Activated B cell treated with CpG ODN at 0.5 μM for 24 hours (primary cell): ENCODE measurements around the gene RGMB. TPM values are rescaled to one million over a fixed set of nuclear protein-coding genes. Genes with fewer than 3 reads are reported as not detected.
A peak's percentile ranks its signal among the peaks of the same experiment; 100 is the strongest.

Source experiments
- ATAC-seq: fragments of 200-7000 bp; cut with Tn5 transposase; one replicate; pipeline ENCODE4 v1.10.0; 2021; ENCODE audit warnings: low read depth, mild to moderate bottlenecking, moderate library complexity
- CTCF ChIA-PET: fragments of 350-600 bp; sonication (Branson Sonifier 250); formaldehyde crosslinking; loops from one replicate; lab custom pipeline; 2021; ENCODE audit warnings: antibody characterized with exemption; lab: Charles Lee
- POLR2A ChIA-PET: fragments of 350-600 bp; sonication (Branson Sonifier 250); formaldehyde crosslinking; loops from one replicate; lab custom pipeline; 2021; ENCODE audit warnings: antibody characterized with exemption; lab: Charles Lee
- DNase-seq: peaks from one replicate; pipeline ENCODE4 v3.0.0; 2022
- H3K27ac Mint-ChIP-seq: one replicate; pipeline ENCODE4 v1.8.0; 2020; ENCODE audit warnings: mixed read lengths
- H3K27me3 Mint-ChIP-seq: one replicate; pipeline ENCODE4 v1.8.0; 2021; ENCODE audit warnings: mixed read lengths
- H3K36me3 Mint-ChIP-seq: one replicate; pipeline ENCODE4 v1.8.0; 2021; ENCODE audit warnings: low read depth, mixed read lengths
- H3K4me1 Mint-ChIP-seq: one replicate; pipeline ENCODE4 v1.8.0; 2021; ENCODE audit warnings: mixed read lengths
- H3K4me3 Mint-ChIP-seq: one replicate; pipeline ENCODE4 v1.8.0; 2020; ENCODE audit warnings: mild to moderate bottlenecking, mixed read lengths
- H3K9me3 Mint-ChIP-seq: one replicate; pipeline ENCODE4 v1.8.0; 2020; ENCODE audit warnings: mixed read lengths
- CTCF ChIP-seq: fragments of 200-600 bp; IDR thresholded peaks from one replicate; pipeline ENCODE4 v1.8.0; 2022; ENCODE audit warnings: antibody characterized with exemption, mild to moderate bottlenecking
- intact Hi-C: fragments of 100-400 bp; cut with micrococcal nuclease; formaldehyde crosslinking; loops from one replicate; pipeline ENCODE4 v1.15.1; 2024
- total RNA-seq: library from RNA; stranded (reverse); gene quantifications from 2 replicates; pipeline ENCODE4 v1.2.3, GENCODE V29; 2022

The RGMB gene
- total RNA-seq, 1 donor from 2014 or later = 13.8 TPM

GRCh38 chr5:98836175-98836574 is 62.7 kb downstream of the RGMB start:
- intact Hi-C loops = no loop called here
- POLR2A ChIA-PET = no interaction called here
- H3K27me3 Mint-ChIP-seq = peaks cover 3% of the 10 kb centered on the region
- DNase-seq = no peak
- no peak overlapping the region for H3K4me3 Mint-ChIP-seq
- CTCF ChIA-PET = no interaction called here
- no peak for TF ChIP-seq CTCF
- H3K4me1 Mint-ChIP-seq = peaks cover 3% of the 10 kb centered on the region
- no peaks in the 10 kb centered on the region for H3K36me3 Mint-ChIP-seq
- H3K27ac Mint-ChIP-seq = no peak overlapping the region
- H3K9me3 Mint-ChIP-seq = no peaks in the 10 kb centered on the region
- no peak for ATAC-seq

- Mint-ChIP-seq H3K9me3 (peaks cover 2% of the 10 kb centered on the region), H3K27me3 (peaks cover 3% of the 10 kb centered on the region), H3K36me3 (no peaks in the 10 kb centered on the region), H3K4me1 (peaks cover 3% of the 10 kb centered on the region), H3K4me3 (peak overlapping the region; percentile 46), H3K27ac (no peak overlapping the region)
- intact Hi-C loops = no loop called here
- ATAC-seq (no peak), DNase-seq (no peak)
- TF ChIP-seq CTCF = no peak
- POLR2A ChIA-PET = no interaction called here
- CTCF ChIA-PET = interaction anchor here (0.9 to 1.3 kb wide), 3 partner anchors 11 to 1609 kb away, joined by 3 read pairs; no protein-coding TSS in a partner anchor
Observed at GRCh38 chr5:98839469-98840383, 66.3 kb downstream of the RGMB start.

DNA sequence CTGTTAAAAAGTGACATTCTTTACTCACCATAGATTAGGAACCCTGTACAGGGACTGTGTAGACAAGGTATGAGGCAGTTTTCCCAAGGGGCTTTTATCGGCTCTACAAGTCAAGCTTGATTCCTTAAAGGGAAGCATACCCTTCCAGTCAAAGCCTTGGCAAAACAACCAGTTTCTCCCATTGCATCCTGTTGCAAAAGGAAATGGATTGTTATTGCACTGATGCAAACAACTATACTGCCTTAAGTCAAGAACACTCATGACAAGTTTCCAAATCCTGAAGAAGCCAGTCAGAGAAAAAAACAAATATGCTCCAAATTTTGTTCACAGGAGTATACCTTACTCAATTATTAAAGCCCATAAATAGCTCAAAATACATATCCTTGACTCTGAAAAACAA is 67.5 kb downstream of the RGMB start:
- Mint-ChIP-seq H3K27me3 (peaks cover 3% of the 10 kb centered on the region), H3K36me3 (no peaks in the 10 kb centered on the region), H3K4me3 (no peak overlapping the region), H3K9me3 (peaks cover 2% of the 10 kb centered on the region), H3K27ac (no peak overlapping the region), H3K4me1 (peaks cover 3% of the 10 kb centered on the region)
- no peak for TF ChIP-seq CTCF
- intact Hi-C loops = no loop called here
- CTCF ChIA-PET = interaction anchor here (0.9 to 1.3 kb wide), 2 partner anchors 12 to 45 kb away, joined by 3 read pairs; no protein-coding TSS in a partner anchor
- DNase-seq = no peak
- no peak for ATAC-seq
- POLR2A ChIA-PET = no interaction called here

DNA sequence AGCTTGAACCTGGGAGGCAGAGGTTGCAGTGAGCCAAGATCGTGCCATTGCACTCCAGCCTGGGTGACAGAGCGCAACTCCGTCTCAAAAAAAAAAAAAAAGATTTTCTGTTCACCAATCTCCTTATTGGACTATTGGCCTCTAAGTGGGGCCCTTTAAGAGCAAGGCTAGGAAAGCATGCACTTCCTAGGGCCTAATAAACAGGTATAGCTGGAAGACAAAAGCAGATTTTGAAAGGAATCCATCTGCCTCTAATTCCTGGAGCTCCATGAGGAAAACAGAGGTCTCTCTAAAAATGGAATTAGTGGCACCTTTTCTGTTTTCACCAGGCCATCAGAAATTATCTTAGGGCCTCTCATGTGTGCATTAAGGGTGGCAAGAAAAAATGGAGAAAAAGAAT is 70.0 kb downstream of the RGMB start:
- H3K4me3 Mint-ChIP-seq = no peak overlapping the region
- H3K27me3 Mint-ChIP-seq = peaks cover 3% of the 10 kb centered on the region
- H3K9me3 Mint-ChIP-seq = peaks cover 2% of the 10 kb centered on the region
- POLR2A ChIA-PET = no interaction called here
- no peak overlapping the region for H3K27ac Mint-ChIP-seq
- H3K4me1 Mint-ChIP-seq = peaks cover 3% of the 10 kb centered on the region
- DNase-seq = no peak
- no peaks in the 10 kb centered on the region for H3K36me3 Mint-ChIP-seq
- ATAC-seq = no peak
- intact Hi-C loops = no loop called here
- no peak for TF ChIP-seq CTCF
- CTCF ChIA-PET = no interaction called here

- H3K27ac Mint-ChIP-seq = no peak overlapping the region
- ChIA-PET CTCF (no interaction called here), POLR2A (no interaction called here)
- peaks cover 2% of the 10 kb centered on the region for H3K9me3 Mint-ChIP-seq
- peaks cover under 1% of the 10 kb centered on the region for H3K4me1 Mint-ChIP-seq
- ATAC-seq (no peak), DNase-seq (no peak)
- peaks cover 1% of the 10 kb centered on the region for H3K27me3 Mint-ChIP-seq
- intact Hi-C loops = no loop called here
- TF ChIP-seq CTCF = no peak
- H3K36me3 Mint-ChIP-seq = no peaks in the 10 kb centered on the region
- H3K4me3 Mint-ChIP-seq = no peak overlapping the region
Observed at GRCh38 chr5:98844865-98845264, 71.4 kb downstream of the RGMB start.
